Measurements from ENCODE around the gene AGPAT3.

- no peak for TF ChIP-seq ELK1 (IDR thresholded peaks at IDR 0.05; ENCODE audit: low read depth, low read length)
- TF ChIP-seq POLR2AphosphoS2 (conservative IDR thresholded peaks at IDR 0.05; ENCODE audit: low read length) = no peak
- TF ChIP-seq SREBF2 (IDR thresholded peaks at IDR 0.05) = no peak
- TF ChIP-seq EP300 (IDR thresholded peaks at IDR 0.05) = no peak
- TF ChIP-seq HOXA7 (CRISPR knock-in tag; IDR thresholded peaks at IDR 0.05) = no peak
- TF ChIP-seq, protein P1, sequence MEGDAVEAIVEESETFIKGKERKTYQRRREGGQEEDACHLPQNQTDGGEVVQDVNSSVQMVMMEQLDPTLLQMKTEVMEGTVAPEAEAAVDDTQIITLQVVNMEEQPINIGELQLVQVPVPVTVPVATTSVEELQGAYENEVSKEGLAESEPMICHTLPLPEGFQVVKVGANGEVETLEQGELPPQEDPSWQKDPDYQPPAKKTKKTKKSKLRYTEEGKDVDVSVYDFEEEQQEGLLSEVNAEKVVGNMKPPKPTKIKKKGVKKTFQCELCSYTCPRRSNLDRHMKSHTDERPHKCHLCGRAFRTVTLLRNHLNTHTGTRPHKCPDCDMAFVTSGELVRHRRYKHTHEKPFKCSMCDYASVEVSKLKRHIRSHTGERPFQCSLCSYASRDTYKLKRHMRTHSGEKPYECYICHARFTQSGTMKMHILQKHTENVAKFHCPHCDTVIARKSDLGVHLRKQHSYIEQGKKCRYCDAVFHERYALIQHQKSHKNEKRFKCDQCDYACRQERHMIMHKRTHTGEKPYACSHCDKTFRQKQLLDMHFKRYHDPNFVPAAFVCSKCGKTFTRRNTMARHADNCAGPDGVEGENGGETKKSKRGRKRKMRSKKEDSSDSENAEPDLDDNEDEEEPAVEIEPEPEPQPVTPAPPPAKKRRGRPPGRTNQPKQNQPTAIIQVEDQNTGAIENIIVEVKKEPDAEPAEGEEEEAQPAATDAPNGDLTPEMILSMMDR (IDR thresholded peaks at IDR 0.05) = no peak
- no peak for TF ChIP-seq HOXB13 (CRISPR knock-in tag; IDR thresholded peaks at IDR 0.05; ENCODE audit: low read depth)
- no peak for TF ChIP-seq NPAS2 (CRISPR knock-in tag; IDR thresholded peaks at IDR 0.05; ENCODE audit: borderline replicate concordance)
- TF ChIP-seq, protein P2, sequence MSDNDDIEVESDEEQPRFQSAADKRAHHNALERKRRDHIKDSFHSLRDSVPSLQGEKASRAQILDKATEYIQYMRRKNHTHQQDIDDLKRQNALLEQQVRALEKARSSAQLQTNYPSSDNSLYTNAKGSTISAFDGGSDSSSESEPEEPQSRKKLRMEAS (IDR thresholded peaks at IDR 0.05) = no peak
- no peak for TF ChIP-seq JUNB (IDR thresholded peaks at IDR 0.05)
- TF ChIP-seq HDAC2 (IDR thresholded peaks at IDR 0.05) = no peak
- TF ChIP-seq ZNF302 (CRISPR knock-in tag; IDR thresholded peaks at IDR 0.05) = no peak
Observed at GRCh38 chr21:43908167-43908566, 43.1 kb downstream of the AGPAT3 start.
